B cell (primary cell): ENCODE results near the gene TRMT10B.

ENCODE experiments used
- EZH2 ChIP-seq: IDR thresholded peaks from 2 replicates; pipeline ENCODE4 v1.6.1; 2012; ENCODE audit warnings: borderline replicate concordance, low read depth, mild to moderate bottlenecking, moderate library complexity, low read length; ENCODE audit not compliant: insufficient read depth, poor library complexity, severe bottlenecking
- TF ChIP-seq, protein P1 (sequence below): fragments of 200-600 bp; IDR thresholded peaks from one replicate; pipeline ENCODE4 v1.8.0; 2022; ENCODE audit warnings: antibody characterized with exemption, mild to moderate bottlenecking

DNA sequence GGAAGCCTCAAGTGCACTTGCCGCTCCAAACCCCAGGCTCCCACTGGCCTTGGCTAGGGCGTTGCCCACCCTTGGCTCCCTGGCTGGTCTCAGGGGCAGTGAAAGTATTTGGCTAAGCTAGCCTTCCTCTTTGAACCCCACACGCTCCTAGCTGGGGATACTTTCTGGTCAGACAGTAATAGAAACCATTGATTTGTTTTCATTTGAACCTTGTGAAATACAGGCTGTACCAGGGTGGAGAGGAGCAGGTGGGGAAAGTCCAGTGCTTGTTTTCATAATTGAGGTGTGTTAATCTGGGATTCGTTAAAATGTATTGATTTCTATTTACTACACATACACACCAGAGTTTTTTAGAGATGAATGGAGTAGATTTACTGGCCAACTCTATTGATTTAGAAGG lies 45.9 kb upstream of the TRMT10B start:
- TF ChIP-seq, protein P1, sequence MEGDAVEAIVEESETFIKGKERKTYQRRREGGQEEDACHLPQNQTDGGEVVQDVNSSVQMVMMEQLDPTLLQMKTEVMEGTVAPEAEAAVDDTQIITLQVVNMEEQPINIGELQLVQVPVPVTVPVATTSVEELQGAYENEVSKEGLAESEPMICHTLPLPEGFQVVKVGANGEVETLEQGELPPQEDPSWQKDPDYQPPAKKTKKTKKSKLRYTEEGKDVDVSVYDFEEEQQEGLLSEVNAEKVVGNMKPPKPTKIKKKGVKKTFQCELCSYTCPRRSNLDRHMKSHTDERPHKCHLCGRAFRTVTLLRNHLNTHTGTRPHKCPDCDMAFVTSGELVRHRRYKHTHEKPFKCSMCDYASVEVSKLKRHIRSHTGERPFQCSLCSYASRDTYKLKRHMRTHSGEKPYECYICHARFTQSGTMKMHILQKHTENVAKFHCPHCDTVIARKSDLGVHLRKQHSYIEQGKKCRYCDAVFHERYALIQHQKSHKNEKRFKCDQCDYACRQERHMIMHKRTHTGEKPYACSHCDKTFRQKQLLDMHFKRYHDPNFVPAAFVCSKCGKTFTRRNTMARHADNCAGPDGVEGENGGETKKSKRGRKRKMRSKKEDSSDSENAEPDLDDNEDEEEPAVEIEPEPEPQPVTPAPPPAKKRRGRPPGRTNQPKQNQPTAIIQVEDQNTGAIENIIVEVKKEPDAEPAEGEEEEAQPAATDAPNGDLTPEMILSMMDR = no peak
- no peak for TF ChIP-seq EZH2
